ENCODE results near the gene TRIM27. TPM values are rescaled to one million over a fixed set of nuclear protein-coding genes. Genes with fewer than 3 reads are reported as not detected.
"Not testable (repeated sequence)": the region's sequence is repeated elsewhere in the genome, so short reads cannot be mapped to it uniquely, and the experiment has no call there.

Gene TRIM27
- total RNA-seq, 1 experiment from 2014 or later: 72.7 TPM

GRCh38 chr6:28941684-28942448 lies 18.1 kb upstream of the TRIM27 start:
- no peak for DNase-seq (ENCODE audit: low spot score)

GRCh38 chr6:28940858-28941683 lies 17.3 kb upstream of the TRIM27 start:
- DNase-seq (ENCODE audit: low spot score): peak; percentile 73

GRCh38 chr6:28940294-28940857 lies 16.6 kb upstream of the TRIM27 start:
- DNase-seq (ENCODE audit: low spot score): peak; percentile 43

- no peak for DNase-seq (ENCODE audit: low spot score)
Observed at GRCh38 chr6:28933069-28933468, 9.3 kb upstream of the TRIM27 start.

- no peak for DNase-seq (ENCODE audit: low spot score)
Observed at GRCh38 chr6:28929887-28930620, 6.3 kb upstream of the TRIM27 start.

- not testable (repeated sequence) for DNase-seq (ENCODE audit: low spot score)
Observed at GRCh38 chr6:28929339-28929738, 5.6 kb upstream of the TRIM27 start.

- no peak for DNase-seq (ENCODE audit: low spot score)
Observed at GRCh38 chr6:28927846-28928245, 4.1 kb upstream of the TRIM27 start.

GRCh38 chr6:28922821-28923317 lies 916 bp downstream of the TRIM27 start:
- DNase-seq (ENCODE audit: low spot score): no peak

GRCh38 chr6:28922004-28922820 lies 1.6 kb downstream of the TRIM27 start:
- peak; percentile 71 for DNase-seq (ENCODE audit: low spot score)

- no peak for DNase-seq (ENCODE audit: low spot score)
Observed at GRCh38 chr6:28920281-28920680, 3.5 kb downstream of the TRIM27 start.

- DNase-seq (ENCODE audit: low spot score): no peak
Observed at GRCh38 chr6:28914941-28915340, 8.8 kb downstream of the TRIM27 start.

- no peak for DNase-seq (ENCODE audit: low spot score)
Observed at GRCh38 chr6:28910901-28911690, 12.7 kb downstream of the TRIM27 start.

- peak; percentile 38 for DNase-seq (ENCODE audit: low spot score)
Observed at GRCh38 chr6:28907394-28907793, 16.4 kb downstream of the TRIM27 start.

- DNase-seq (ENCODE audit: low spot score): no peak
Observed at GRCh38 chr6:28906669-28907068, 17.1 kb downstream of the TRIM27 start.

GRCh38 chr6:28903686-28904085 lies 20.1 kb downstream of the TRIM27 start:
- DNase-seq (ENCODE audit: low spot score): no peak

- no peak for DNase-seq (ENCODE audit: low spot score)
Observed at GRCh38 chr6:28901831-28902230, 22.0 kb downstream of the TRIM27 start.

GRCh38 chr6:28900577-28901256 lies 23.1 kb downstream of the TRIM27 start:
- no peak for DNase-seq (ENCODE audit: low spot score)

- DNase-seq (ENCODE audit: low spot score): no peak
Observed at GRCh38 chr6:28898710-28898965, 25.1 kb downstream of the TRIM27 start.

GRCh38 chr6:28897369-28897745 lies 26.4 kb downstream of the TRIM27 start:
- DNase-seq (ENCODE audit: low spot score): no peak

All from H4 (cell line).